Peyer's patch (tissue), 4 donors: ENCODE data around the gene PIGK.
"Not testable (repeated sequence)": the region's sequence is repeated elsewhere in the genome, so short reads cannot be mapped to it uniquely, and the experiment has no call there.

Source experiments
- CTCF ChIP-seq, 6 experiments: fragments of 450-650 bp in 4 of 6; fragments of 200-600 bp in 2 of 6; sonication (generic) in 1 of 6; IDR thresholded peaks; one replicate each; pipeline ENCODE4 v1.5.1; 2017 to 2019; ENCODE audit warnings: antibody characterized with exemption in 6 of 6, mild to moderate bottlenecking in 3 of 6, moderate library complexity in 1 of 6
- POLR2A ChIP-seq, 2 donors: fragments of 450-650 bp; IDR thresholded peaks; one replicate each; pipeline ENCODE4 v1.5.1; 2017; ENCODE audit warnings: antibody characterized with exemption in 2 of 2, mild to moderate bottlenecking in 2 of 2, moderate library complexity in 2 of 2

GRCh38 chr1:77204043-77204442, 15.2 kb downstream of the PIGK start:
- TF ChIP-seq CTCF, POLR2A (IDR thresholded peaks at IDR 0.05): not testable (repeated sequence)
